Bronchial smooth muscle cell (primary cell): ENCODE data around the gene USP30. TPM values are rescaled to one million over a fixed set of nuclear protein-coding genes. Genes with fewer than 3 reads are reported as not detected.

Experiments
- total RNA-seq: library from RNA; depleted of rRNA; stranded (reverse); fragments of >200 nt; gene quantifications from 2 replicates; pipeline ENCODE4 v1.2.1, GENCODE V29; 2014

The USP30 gene
- 7.4 and 10.7 TPM in 2 replicates for total RNA-seq

GRCh38 chr12:109052414-109053323 lies at the start of gene USP30:
Gene USP30, plus strand, starts transcription at chr12:109052576. Its CDS starts 103 bp downstream, at chr12:109052679.

DNA sequence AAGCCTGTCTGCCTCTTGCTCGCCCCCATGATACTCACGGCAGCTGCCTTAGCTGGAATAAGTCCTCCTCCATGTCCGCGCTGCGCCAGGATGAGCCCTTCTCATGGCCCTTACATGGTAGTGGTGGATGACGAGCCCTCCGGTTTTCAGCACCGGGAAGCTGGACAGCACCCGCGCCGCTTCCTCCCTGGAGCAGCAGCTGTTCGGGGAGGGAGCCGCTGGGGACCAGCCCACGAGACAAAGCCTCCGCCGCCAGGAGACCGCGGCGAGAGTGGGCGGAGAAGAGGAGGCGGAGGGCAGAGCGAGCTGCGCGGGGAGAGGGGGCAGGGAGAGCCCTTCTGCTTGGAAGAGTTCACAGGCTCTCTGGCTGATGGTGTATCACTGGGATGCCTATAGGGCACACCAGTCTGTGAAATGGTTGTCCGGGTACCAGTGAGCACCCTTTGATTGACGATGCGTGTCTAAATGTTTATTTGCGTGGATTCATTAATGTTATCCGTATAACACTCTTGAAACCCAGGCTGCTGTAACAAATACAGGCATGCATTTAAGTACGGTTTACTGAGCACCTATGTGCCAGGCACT lies 31.5 kb upstream of the USP30 start, which contains the start of gene SVOP:
Gene SVOP (minus strand): TSS at position 273 of the 585 bp plus-strand sequence. CDS start 200 bp downstream, at position 73.

GRCh38 chr12:109093022-109093918 lies 40.9 kb downstream of the USP30 start, which contains the start of gene ALKBH2:
Gene ALKBH2, minus strand, starts transcription at chr12:109093472. Its CDS starts 686 bp downstream, at chr12:109092786.

GRCh38 chr12:109097435-109098182 lies 45.2 kb downstream of the USP30 start, which contains the start of gene UNG:
Gene UNG, plus strand, starts transcription at chr12:109097597. Its CDS starts 83 bp downstream, at chr12:109097680.

GRCh38 chr12:109115758-109116610 lies 63.6 kb downstream of the USP30 start, which contains the start of gene ACACB:
Gene ACACB, plus strand, starts transcription at chr12:109116587. Its CDS starts 22,819 bp downstream, at chr12:109139406.

Other genes with a start within 250 kb of the USP30 start
- 11.0 and 12.5 TPM in 2 replicates for gene SSH1, start 195.0 kb upstream of the USP30 start, total RNA-seq
- gene DAO, start 172.5 kb upstream of the USP30 start, total RNA-seq, result not detected in 2 replicates
- gene SVOP, start 31.5 kb upstream of the USP30 start, total RNA-seq, result not detected in 2 replicates
- gene ALKBH2, start 40.9 kb downstream of the USP30 start, total RNA-seq, result 19.5 and 24.7 TPM in 2 replicates
- gene UNG, start 45.0 kb downstream of the USP30 start, total RNA-seq, result 14.3 and 15.4 TPM in 2 replicates
- 4.7 and 7.3 TPM in 2 replicates for gene ACACB, start 64.0 kb downstream of the USP30 start, total RNA-seq